ENCODE data around the gene GSC2.
A peak's percentile ranks its signal among the peaks of the same experiment; 100 is the strongest.

The GSC2 gene, protein sequence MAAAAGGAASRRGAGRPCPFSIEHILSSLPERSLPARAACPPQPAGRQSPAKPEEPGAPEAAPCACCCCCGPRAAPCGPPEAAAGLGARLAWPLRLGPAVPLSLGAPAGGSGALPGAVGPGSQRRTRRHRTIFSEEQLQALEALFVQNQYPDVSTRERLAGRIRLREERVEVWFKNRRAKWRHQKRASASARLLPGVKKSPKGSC

DNA sequence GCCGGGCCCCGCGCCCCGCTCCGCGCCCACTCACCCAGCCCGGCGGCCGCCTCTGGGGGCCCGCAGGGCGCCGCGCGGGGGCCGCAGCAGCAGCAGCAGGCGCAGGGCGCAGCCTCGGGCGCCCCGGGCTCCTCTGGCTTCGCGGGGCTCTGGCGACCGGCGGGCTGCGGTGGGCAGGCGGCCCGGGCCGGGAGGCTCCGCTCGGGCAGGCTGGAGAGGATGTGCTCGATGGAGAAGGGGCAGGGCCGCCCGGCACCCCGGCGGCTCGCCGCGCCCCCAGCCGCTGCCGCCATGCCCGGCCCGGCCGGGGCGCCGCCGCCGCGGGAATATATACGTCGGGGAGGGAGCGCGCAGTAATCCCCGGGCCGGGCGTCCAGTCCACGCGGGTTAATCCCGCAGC lies at the start of gene GSC2:
GSC2 (minus strand) TSS at position 302 of the 400 bp plus-strand sequence; CDS start at position 293, 9 bp downstream.
- no peak for FAIRE-seq

DNA sequence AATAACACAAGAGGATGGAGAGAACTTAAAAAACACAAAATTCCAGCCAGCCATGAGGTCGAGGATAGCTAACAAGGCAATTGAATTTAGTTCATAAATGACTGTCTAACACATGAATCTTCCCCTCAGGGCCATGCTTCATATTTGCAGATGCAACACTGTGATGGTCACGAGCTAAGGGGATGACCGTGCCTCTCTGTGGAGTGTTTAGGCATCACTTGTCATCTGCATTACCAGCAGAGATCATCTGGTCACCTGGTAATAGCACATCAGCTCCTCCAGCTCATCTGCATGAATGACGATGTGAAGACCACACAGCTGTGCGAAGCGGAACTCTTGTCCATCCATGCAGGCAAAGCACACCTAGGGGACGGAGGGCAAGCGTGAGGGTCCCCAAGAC lies 49.4 kb upstream of the GSC2 start:
- no peak for FAIRE-seq

- FAIRE-seq, result no peak
Measured at GRCh38 chr22:19197997-19198865, 48.1 kb upstream of the GSC2 start.

DNA sequence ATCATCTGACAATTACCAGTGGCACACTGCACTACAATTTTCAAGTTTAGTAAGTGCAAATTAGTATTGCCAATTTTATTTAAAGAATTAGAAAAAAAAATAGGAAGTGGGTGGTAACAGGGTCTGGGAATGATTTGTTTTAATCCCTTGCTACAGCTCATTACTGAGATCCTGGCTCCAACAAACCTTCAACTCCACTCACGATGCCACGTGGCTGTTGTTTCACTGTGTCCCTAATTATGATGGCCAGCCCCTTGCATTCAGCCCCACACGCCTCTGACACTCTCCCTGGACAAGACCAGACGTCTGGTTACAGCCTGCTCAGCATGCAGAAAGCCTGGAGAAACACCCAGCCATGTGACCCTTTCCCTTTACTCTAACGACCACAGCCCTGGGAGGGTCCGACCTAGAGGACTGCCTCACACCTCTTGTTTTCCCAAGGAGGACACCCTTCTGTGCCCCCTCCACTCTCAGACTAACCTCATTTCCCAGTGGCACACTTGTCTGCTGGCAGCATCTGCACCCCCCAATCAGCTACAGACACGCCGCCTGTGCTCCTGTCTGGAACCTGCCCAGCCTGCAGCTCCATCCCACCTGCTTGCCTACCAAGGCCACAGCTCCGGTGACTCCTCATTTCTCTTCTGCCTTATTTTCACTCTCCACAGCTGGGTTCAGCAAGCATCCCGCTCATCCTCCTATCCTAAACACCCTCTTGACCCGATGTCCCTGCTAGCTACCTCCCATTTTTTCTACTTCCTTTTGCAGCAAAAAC lies 46.9 kb upstream of the GSC2 start:
- no peak for FAIRE-seq

- FAIRE-seq, result no peak
Measured at GRCh38 chr22:19195796-19196731, 46.0 kb upstream of the GSC2 start.

DNA sequence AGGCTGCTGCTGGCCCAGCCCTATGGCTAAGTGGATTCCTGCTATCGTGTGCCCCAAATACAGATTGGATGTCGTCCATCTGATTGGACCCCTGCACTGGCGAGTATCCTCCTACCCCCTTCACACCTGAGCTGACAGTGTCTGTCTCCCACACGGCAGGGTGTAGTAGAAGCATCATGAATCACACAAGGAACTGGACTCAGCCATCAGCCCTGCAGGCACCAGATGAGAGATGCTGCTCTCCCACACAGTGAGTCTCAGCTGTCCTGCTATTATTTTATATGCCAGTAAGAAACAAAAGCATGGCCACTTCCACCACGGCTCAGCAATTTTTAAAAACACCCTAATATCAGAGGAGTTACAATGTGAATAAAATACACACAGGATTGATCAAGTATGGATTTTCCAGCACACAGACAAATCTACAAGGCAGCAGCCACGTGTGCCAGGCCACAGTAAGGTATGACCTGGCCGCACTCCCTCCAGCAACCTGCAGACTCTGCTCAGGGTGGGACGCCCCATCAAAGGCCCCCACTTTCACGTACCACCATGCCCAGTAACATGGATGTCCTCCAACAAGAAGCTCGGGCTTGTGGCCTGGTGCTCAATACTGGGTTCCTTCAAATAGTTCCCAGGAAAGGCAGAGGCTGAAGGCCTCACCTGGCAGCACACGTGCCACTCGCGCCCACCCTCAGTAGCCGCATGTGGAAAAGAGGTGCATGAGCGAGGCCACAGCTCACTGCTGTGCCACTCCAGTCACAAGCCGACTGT lies 44.9 kb upstream of the GSC2 start:
- no peak for FAIRE-seq

DNA sequence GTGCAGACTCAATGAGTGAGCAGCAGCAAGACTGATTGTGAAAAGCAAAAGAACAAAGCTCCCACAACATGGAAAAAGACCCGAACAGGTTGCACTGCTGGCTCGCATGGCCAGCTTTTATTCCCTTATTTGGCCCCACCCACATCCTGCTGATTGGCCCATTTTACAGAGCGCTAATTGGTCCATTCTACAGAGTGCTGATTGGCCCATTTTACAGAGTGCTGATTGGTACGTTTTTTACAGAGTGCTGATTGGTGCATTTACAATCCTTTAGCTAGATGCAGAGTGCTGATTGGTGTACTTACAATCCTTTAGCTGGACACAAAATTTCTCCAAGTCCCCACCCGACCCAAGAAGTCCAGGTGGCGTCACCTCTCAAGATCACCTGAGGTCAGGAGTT lies 43.8 kb upstream of the GSC2 start:
- no peak for FAIRE-seq

DNA sequence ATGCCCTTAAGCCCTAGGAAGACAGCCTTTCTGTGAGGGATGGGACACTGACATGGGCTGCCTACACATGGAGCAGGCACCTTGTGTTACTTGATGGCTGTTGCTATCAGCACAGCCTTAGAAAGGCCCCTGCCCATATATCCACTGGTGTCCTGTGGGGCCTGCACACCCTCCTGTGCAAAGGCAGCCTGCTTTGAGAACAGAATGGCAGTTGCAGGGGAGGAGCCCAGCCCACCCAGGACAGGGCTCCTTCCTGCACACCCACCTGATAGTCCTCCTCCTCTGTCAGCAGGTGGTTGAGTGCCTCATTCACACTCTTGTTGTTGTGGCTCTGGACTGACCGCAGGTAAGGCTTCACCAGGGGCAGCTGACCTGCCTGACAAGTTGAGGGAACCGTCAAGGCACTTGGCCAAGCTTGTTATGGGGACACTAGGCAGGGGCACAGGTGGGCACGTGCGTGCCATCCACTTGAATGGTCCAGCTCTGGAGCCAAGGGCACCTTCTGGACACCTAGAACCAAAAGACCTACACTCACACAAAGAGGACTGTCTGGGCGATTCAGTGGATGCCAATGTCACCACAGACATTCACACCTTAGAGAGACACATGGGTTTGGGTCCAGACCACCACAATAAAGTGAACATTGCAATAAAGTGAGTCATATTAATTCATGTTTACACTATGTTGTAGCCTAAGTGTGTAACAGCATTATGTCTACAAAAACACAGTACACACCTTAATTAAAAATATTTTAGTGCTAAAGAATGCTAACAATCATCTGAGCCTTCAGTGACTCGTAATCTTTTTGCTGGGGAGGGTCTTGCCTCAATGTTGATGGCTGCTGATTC lies 37.8 kb upstream of the GSC2 start:
- no peak for FAIRE-seq

GRCh38 chr22:19184276-19184997 lies 34.3 kb upstream of the GSC2 start:
- no peak for FAIRE-seq

- no peak for FAIRE-seq
Measured at GRCh38 chr22:19183216-19183615, 33.1 kb upstream of the GSC2 start.

DNA sequence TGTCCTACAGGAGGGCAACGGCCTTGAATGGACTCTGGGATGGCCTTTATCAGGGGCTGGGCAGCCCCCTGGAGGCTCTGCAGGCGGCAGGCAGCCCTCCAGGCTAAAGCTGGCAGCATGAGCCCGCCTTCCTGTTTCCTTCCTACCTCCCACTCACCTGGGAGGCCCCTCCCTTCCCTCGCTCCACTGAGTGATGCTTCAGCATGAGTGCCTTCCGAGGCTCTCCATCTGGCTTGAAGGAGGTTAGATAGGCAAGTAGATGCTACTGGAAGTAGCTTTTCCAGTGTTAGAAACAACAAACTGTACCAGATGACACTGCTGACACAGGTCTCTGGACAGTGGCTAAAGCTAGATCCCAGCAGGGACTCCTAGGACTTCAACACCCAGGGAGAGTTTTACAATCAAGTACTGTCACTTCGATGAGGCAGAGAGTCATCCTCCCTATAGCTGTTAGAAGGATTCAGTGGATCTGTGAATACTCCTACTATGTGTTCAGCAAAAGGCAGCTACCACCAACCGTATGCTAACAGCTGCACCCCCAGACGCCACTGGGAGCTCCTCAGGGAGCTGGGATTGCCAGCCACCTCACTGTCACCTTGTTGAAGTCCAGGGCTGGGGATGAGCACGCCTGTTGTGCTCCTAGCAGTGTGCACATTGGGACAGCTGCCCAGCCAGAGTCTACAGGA lies 32.5 kb upstream of the GSC2 start:
- FAIRE-seq, result no peak

- no peak for FAIRE-seq
Measured at GRCh38 chr22:19181786-19182471, 31.8 kb upstream of the GSC2 start.

- no peak for FAIRE-seq
Measured at GRCh38 chr22:19180740-19181410, 30.8 kb upstream of the GSC2 start.

GRCh38 chr22:19180234-19180633 lies 30.1 kb upstream of the GSC2 start:
- no peak for FAIRE-seq

- FAIRE-seq, result peak; percentile 95
Measured at GRCh38 chr22:19179497-19180048, 29.5 kb upstream of the GSC2 start.

GRCh38 chr22:19178657-19179496 lies 28.8 kb upstream of the GSC2 start, which contains the start of gene SLC25A1:
TSS of gene SLC25A1 (minus strand) at chr22:19178736. CDS start at chr22:19178673, 63 bp downstream.
- FAIRE-seq, result no peak
